Keratinocyte (primary cell): ENCODE measurements around the gene TRPC3. TPM values are rescaled to one million over a fixed set of nuclear protein-coding genes. Genes with fewer than 3 reads are reported as not detected.

Source experiments
- DNase-seq: peaks from one replicate; pipeline ENCODE4 v3.0.0-alpha.2; 2011; ENCODE audit warnings: low read depth, missing footprints, low spot score
- FAIRE-seq: peaks from 2 replicates; lab custom pipeline; 2011; peaks lifted over from hg19 to GRCh38; lab: Jason Lieb, UNC
- H2AFZ ChIP-seq: 2 replicates; pipeline ENCODE4 v1.6.0; 2012; ENCODE audit warnings: low read length, control low read depth, inconsistent platforms; ENCODE audit not compliant: control insufficient read depth
- H3K27ac ChIP-seq: 2 replicates; pipeline ENCODE4 v1.5.1; 2011; ENCODE audit warnings: low read length; ENCODE audit not compliant: control insufficient read depth, insufficient read depth
- H3K27me3 ChIP-seq: 3 replicates; pipeline ENCODE4 v1.6.0; 2011; ENCODE audit warnings: low read length; ENCODE audit not compliant: control insufficient read depth, insufficient read depth; ENCODE audit errors: extremely low read depth
- H3K36me3 ChIP-seq, 2 experiments: 2 replicates in 1 of 2; 3 replicates in 1 of 2; pipeline ENCODE4 v1.5.1; 2011; ENCODE audit warnings: low read length in 2 of 2, mild to moderate bottlenecking in 1 of 2; ENCODE audit not compliant: control insufficient read depth in 2 of 2, insufficient read depth in 2 of 2; ENCODE audit errors: extremely low read depth in 1 of 2
- H3K4me1 ChIP-seq: 3 replicates; pipeline ENCODE4 v1.5.1; 2011; ENCODE audit warnings: low read length; ENCODE audit not compliant: control insufficient read depth, insufficient read depth; ENCODE audit errors: extremely low read depth
- H3K4me2 ChIP-seq: 3 replicates; pipeline ENCODE4 v1.6.0; 2011; ENCODE audit warnings: low read depth, low read length; ENCODE audit not compliant: control insufficient read depth, insufficient read depth; ENCODE audit errors: extremely low read depth
- H3K4me3 ChIP-seq, 3 experiments: fragments of 200-600 bp in 1 of 3; sonication (generic) in 1 of 3; 2 replicates in 2 of 3; 3 replicates in 1 of 3; pipeline ENCODE4 v1.5.1; 2011 to 2016; ENCODE audit warnings: low read length in 3 of 3, mild to moderate bottlenecking in 3 of 3, control low read depth in 2 of 3, inconsistent platforms in 1 of 3, low read depth in 1 of 3, mixed read lengths in 1 of 3, mixed run types in 1 of 3, moderate library complexity in 1 of 3; ENCODE audit not compliant: control insufficient read depth in 2 of 3, insufficient read depth in 2 of 3; ENCODE audit errors: extremely low read depth in 1 of 3
- H3K79me2 ChIP-seq: 2 replicates; pipeline ENCODE4 v1.6.0; 2012; ENCODE audit warnings: low read length; ENCODE audit not compliant: control insufficient read depth, insufficient read depth
- H3K9ac ChIP-seq: 3 replicates; pipeline ENCODE4 v1.6.0; 2011; ENCODE audit warnings: low read length; ENCODE audit not compliant: control insufficient read depth, insufficient read depth; ENCODE audit errors: extremely low read depth
- H3K9me1 ChIP-seq: 3 replicates; pipeline ENCODE4 v1.6.0; 2011; ENCODE audit warnings: low read length; ENCODE audit not compliant: control insufficient read depth, insufficient read depth; ENCODE audit errors: extremely low read depth
- H3K9me3 ChIP-seq: 2 replicates; pipeline ENCODE4 v1.5.1; 2012; ENCODE audit warnings: low read depth, low read length; ENCODE audit not compliant: control insufficient read depth
- H4K20me1 ChIP-seq: 3 replicates; pipeline ENCODE4 v1.6.0; 2011; ENCODE audit warnings: low read length; ENCODE audit not compliant: control insufficient read depth, insufficient read depth; ENCODE audit errors: extremely low read depth
- EZH2 ChIP-seq: IDR thresholded peaks from one replicate; pipeline ENCODE4 v1.6.1; 2012; ENCODE audit warnings: inconsistent platforms, mild to moderate bottlenecking, low read length, moderate library complexity
- dilution Hi-C: fragments of 300-500 bp; cut with MboI; formaldehyde crosslinking; loops from one replicate; pipeline ENCODE4 v1.7.0; 2020; ENCODE audit warnings: low sequenced_read_pairs; ENCODE audit not compliant: extremely low pct_ligation_motif_present
- polyA plus RNA-seq, 5 experiments: library from polyadenylated mRNA; depleted of rRNA in 3 of 5; stranded (reverse) in 3 of 5; stranded (forward) in 1 of 5; unstranded in 1 of 5; fragments of >200 nt; gene quantifications; 1 replicate in 1 of 5; 2 replicates in 3 of 5; 3 replicates in 1 of 5; pipeline versions ENCODE4 v1.2.1 to v1.2.3, GENCODE V29; 2011 to 2012; ENCODE audit warnings: missing spikeins in 2 of 5, low read depth in 1 of 5, low replicate concordance in 1 of 5
- TF ChIP-seq, protein P1 (sequence below), 3 experiments: IDR thresholded peaks in 1 of 3; conservative IDR thresholded peaks in 1 of 3; optimal IDR thresholded peaks in 1 of 3; 2 replicates in 2 of 3; 3 replicates in 1 of 3; pipeline versions ENCODE3 to v1.5.1; 2011; ENCODE audit warnings: low read length in 3 of 3, mild to moderate bottlenecking in 3 of 3, moderate library complexity in 2 of 3, control low read depth in 1 of 3, inconsistent platforms in 1 of 3; ENCODE audit not compliant: insufficient read depth in 2 of 3; ENCODE audit errors: extremely low read depth in 1 of 3

TRPC3 gene
- polyA plus RNA-seq, 1 donor (not counting 4 experiments of a cell fraction or from before 2014, with no cell fraction given) = not detected

DNA sequence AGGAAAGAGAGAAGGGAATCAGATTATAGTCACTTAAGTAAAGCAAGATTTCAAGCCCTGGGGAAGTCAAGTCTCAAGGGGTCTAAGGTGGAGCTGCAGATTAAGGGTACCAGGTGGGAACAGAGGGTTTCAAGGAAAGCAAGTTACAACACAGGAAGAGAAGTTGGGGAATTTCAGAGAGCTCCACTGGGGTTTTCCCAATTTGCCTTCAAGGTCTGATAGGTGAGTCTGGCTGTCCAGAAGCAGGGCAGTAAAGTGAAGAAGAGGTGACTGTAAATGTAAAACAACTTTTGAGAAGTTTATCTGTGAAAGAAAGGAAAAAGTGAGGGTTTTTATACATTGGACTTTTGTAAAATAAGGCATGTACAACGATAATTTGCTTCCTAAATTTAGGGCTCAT is 37.1 kb upstream of the TRPC3 start:
- no peaks in the 10 kb centered on the region for H3K9me3 ChIP-seq
- DNase-seq (no peak), FAIRE-seq (no peak)
- no peaks in the 10 kb centered on the region for H3K36me3 ChIP-seq
- no peaks in the 10 kb centered on the region for H4K20me1 ChIP-seq
- no peak overlapping the region for H3K4me3 ChIP-seq
- H3K9me1 ChIP-seq = no peaks in the 10 kb centered on the region
- no peak overlapping the region for H2AFZ ChIP-seq
- no peak overlapping the region for H3K27ac ChIP-seq
- TF ChIP-seq, protein P1, sequence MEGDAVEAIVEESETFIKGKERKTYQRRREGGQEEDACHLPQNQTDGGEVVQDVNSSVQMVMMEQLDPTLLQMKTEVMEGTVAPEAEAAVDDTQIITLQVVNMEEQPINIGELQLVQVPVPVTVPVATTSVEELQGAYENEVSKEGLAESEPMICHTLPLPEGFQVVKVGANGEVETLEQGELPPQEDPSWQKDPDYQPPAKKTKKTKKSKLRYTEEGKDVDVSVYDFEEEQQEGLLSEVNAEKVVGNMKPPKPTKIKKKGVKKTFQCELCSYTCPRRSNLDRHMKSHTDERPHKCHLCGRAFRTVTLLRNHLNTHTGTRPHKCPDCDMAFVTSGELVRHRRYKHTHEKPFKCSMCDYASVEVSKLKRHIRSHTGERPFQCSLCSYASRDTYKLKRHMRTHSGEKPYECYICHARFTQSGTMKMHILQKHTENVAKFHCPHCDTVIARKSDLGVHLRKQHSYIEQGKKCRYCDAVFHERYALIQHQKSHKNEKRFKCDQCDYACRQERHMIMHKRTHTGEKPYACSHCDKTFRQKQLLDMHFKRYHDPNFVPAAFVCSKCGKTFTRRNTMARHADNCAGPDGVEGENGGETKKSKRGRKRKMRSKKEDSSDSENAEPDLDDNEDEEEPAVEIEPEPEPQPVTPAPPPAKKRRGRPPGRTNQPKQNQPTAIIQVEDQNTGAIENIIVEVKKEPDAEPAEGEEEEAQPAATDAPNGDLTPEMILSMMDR (optimal IDR thresholded peaks at IDR 0.05 in 1 of 3, IDR thresholded peaks at IDR 0.05 in 1 of 3, conservative IDR thresholded peaks at IDR 0.05 in 1 of 3; ENCODE audit: extremely low read depth in 1 of 3, insufficient read depth in 2 of 3, low read length in 3 of 3) = no peak
- H3K9ac ChIP-seq = no peak overlapping the region
- no peaks in the 10 kb centered on the region for H3K79me2 ChIP-seq
- no peaks in the 10 kb centered on the region for H3K4me1 ChIP-seq
- H3K27me3 ChIP-seq = peaks cover 6% of the 10 kb centered on the region
- dilution Hi-C loops = no loop called here
- no peak overlapping the region for H3K4me2 ChIP-seq

DNA sequence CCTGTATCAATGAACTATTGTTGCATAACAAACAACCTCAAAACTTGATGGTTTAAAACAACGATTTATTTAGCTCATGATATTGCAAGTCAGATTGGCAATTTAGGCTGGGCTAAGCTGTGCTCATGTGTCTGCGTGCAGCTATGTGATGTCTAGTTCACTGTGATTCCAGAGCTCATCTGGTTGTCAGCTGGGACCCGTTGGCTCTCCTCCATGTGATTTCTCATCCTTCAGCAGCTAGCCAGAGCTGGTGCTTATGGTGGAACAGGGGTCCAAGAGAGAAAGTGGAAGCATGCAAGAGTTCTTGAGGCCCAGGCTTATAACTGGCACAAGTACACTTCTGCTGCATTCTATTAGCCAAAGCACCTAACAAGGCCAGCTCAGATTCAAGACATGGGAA is 28.8 kb upstream of the TRPC3 start:
- Histone ChIP-seq H3K4me3 (no peak overlapping the region), H3K9me1 (no peaks in the 10 kb centered on the region), H3K27ac (no peak overlapping the region), H4K20me1 (no peaks in the 10 kb centered on the region), H3K4me1 (no peaks in the 10 kb centered on the region), H3K4me2 (no peak overlapping the region), H3K36me3 (no peaks in the 10 kb centered on the region), H2AFZ (no peak overlapping the region), H3K27me3 (peaks cover 3% of the 10 kb centered on the region), H3K79me2 (no peaks in the 10 kb centered on the region), H3K9me3 (no peaks in the 10 kb centered on the region), H3K9ac (no peak overlapping the region)
- DNase-seq = no peak
- FAIRE-seq = no peak
- no peak for TF ChIP-seq EZH2
- TF ChIP-seq, protein P1 (optimal IDR thresholded peaks at IDR 0.05 in 1 of 3, IDR thresholded peaks at IDR 0.05 in 1 of 3, conservative IDR thresholded peaks at IDR 0.05 in 1 of 3; ENCODE audit: extremely low read depth in 1 of 3, insufficient read depth in 2 of 3, low read length in 3 of 3) = no peak
- dilution Hi-C loops = no loop called here
